HEK293T (cell line): ENCODE results near the gene OS9.
"Not testable (repeated sequence)": the region's sequence is repeated elsewhere in the genome, so short reads cannot be mapped to it uniquely, and the experiment has no call there.

ENCODE experiments used
- CTCF ChIA-PET: fragments of 350-600 bp; formaldehyde crosslinking; extraction: SDS; loops from one replicate; lab custom pipeline; 2021; ENCODE audit warnings: antibody characterized with exemption, inconsistent platforms; lab: Yijun Ruan, JAX
- POLR2A ChIA-PET: fragments of 350-600 bp; formaldehyde crosslinking; extraction: SDS; loops from one replicate; lab custom pipeline; 2020; ENCODE audit warnings: antibody characterized with exemption, inconsistent platforms; lab: Yijun Ruan, JAX
- DNase-seq: peaks from one replicate; pipeline ENCODE4 v3.0.0; 2012; ENCODE audit warnings: mixed read lengths; ENCODE audit errors: extremely low spot score
- ARNT ChIP-seq: fragments of 450-650 bp; IDR thresholded peaks from 2 replicates; pipeline ENCODE4 v1.6.1; 2017; ENCODE audit warnings: mild to moderate bottlenecking
- BHLHE40 ChIP-seq: fragments of 450-650 bp; IDR thresholded peaks from 2 replicates; pipeline ENCODE4 v1.6.1; 2016; ENCODE audit warnings: mild to moderate bottlenecking, moderate library complexity, borderline replicate concordance
- CTBP1 ChIP-seq: fragments of 450-650 bp; IDR thresholded peaks from 2 replicates; pipeline ENCODE4 v1.6.1; 2016; ENCODE audit warnings: borderline replicate concordance
- ELF4 ChIP-seq: fragments of 450-650 bp; IDR thresholded peaks from 2 replicates; pipeline ENCODE4 v1.6.1; 2017; ENCODE audit warnings: antibody characterized with exemption
- FOXA1 ChIP-seq: fragments of 450-650 bp; IDR thresholded peaks from 2 replicates; pipeline ENCODE4 v1.6.1; 2016; ENCODE audit warnings: mild to moderate bottlenecking
- FOXK2 ChIP-seq: fragments of 450-650 bp; IDR thresholded peaks from 2 replicates; pipeline ENCODE4 v1.6.1; 2016; ENCODE audit warnings: mild to moderate bottlenecking
- FOXM1 ChIP-seq: fragments of 450-650 bp; IDR thresholded peaks from 2 replicates; pipeline ENCODE4 v1.6.1; 2017; ENCODE audit warnings: mild to moderate bottlenecking, borderline replicate concordance
- HDGF ChIP-seq: fragments of 450-650 bp; IDR thresholded peaks from 2 replicates; pipeline ENCODE4 v1.6.1; 2017; ENCODE audit warnings: antibody characterized with exemption, borderline replicate concordance
- L3MBTL2 ChIP-seq: fragments of 450-650 bp; conservative IDR thresholded peaks from 2 replicates; pipeline ENCODE4 v1.6.1; 2016; ENCODE audit warnings: mild to moderate bottlenecking
- LEF1 ChIP-seq: fragments of 450-650 bp; IDR thresholded peaks from 2 replicates; pipeline ENCODE4 v1.6.1; 2017; ENCODE audit warnings: mild to moderate bottlenecking, borderline replicate concordance
- NFRKB ChIP-seq: fragments of 450-650 bp; IDR thresholded peaks from 2 replicates; pipeline ENCODE4 v1.6.1; 2016; ENCODE audit warnings: mild to moderate bottlenecking, moderate library complexity
- SP1 ChIP-seq: fragments of 450-650 bp; IDR thresholded peaks from 2 replicates; pipeline ENCODE4 v1.6.1; 2017
- SUZ12 ChIP-seq: fragments of 450-650 bp; IDR thresholded peaks from 2 replicates; pipeline ENCODE4 v1.6.1; 2016; ENCODE audit warnings: mild to moderate bottlenecking
- TARDBP ChIP-seq: fragments of 450-650 bp; IDR thresholded peaks from 2 replicates; pipeline ENCODE4 v1.6.1; 2016
- ZNF384 ChIP-seq: fragments of 450-650 bp; IDR thresholded peaks from 2 replicates; pipeline ENCODE4 v1.6.1; 2016
- TF ChIP-seq, protein P1 (sequence below): fragments of 450-650 bp; IDR thresholded peaks from 2 replicates; pipeline ENCODE4 v1.6.1; 2016

OS9 gene

DNA sequence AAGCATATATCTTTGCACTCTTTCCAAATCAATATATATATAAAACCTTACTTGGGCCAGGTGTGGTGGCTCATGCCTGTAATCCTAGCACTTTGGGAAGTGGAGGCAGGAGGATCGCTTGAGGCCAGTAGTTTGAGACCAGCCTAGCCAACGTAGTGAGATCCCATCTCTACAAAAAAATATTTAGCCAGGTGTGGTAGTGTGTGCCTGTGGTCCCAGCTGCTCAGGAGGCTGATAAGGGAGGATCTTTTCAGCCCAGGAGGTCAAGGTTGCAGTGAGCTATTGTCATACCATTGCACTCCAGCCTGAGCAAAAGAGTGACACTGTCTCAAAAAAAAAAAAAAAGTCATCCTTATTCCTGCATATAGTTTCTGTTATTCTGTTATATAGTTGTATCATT, 14.4 kb downstream of the OS9 start:
- no peak for DNase-seq
- POLR2A ChIA-PET = no interaction called here
- TF ChIP-seq, protein P1, sequence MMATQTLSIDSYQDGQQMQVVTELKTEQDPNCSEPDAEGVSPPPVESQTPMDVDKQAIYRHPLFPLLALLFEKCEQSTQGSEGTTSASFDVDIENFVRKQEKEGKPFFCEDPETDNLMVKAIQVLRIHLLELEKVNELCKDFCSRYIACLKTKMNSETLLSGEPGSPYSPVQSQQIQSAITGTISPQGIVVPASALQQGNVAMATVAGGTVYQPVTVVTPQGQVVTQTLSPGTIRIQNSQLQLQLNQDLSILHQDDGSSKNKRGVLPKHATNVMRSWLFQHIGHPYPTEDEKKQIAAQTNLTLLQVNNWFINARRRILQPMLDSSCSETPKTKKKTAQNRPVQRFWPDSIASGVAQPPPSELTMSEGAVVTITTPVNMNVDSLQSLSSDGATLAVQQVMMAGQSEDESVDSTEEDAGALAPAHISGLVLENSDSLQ = no peak
- TF ChIP-seq HDGF (no peak), ZNF384 (no peak), L3MBTL2 (no peak), ELF4 (no peak)
- CTCF ChIA-PET = no interaction called here

DNA sequence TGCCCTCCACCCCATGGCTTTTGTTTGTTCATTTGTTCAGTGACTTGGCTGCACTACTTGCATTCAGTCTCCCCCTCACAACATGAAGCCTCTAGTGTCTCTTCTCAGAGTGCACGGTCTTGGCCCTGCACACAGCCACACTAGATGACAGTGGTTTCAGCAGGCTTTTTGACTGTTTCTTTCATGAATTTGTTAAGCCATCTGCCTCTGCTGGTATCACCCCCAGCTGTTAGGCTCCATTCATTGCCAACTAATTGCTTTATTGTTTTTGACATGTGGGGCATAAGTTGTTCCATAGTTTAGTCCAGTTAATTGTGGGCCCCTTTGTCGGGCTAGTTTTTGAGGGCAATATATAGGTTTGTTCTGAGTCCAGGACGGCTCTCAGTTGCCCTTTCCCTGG, 18.8 kb downstream of the OS9 start:
- CTCF ChIA-PET = interaction anchor here (0.7 kb wide), 1 partner anchor 129 kb away, joined by 3 read pairs; no protein-coding TSS in a partner anchor
- TF ChIP-seq L3MBTL2 (no peak), SUZ12 (no peak), SP1 (no peak), ARNT (no peak), HDGF (no peak), ELF4 (no peak), FOXA1 (no peak), FOXM1 (no peak)
- TF ChIP-seq, protein P1 = no peak
- POLR2A ChIA-PET = no interaction called here
- DNase-seq = no peak

DNA sequence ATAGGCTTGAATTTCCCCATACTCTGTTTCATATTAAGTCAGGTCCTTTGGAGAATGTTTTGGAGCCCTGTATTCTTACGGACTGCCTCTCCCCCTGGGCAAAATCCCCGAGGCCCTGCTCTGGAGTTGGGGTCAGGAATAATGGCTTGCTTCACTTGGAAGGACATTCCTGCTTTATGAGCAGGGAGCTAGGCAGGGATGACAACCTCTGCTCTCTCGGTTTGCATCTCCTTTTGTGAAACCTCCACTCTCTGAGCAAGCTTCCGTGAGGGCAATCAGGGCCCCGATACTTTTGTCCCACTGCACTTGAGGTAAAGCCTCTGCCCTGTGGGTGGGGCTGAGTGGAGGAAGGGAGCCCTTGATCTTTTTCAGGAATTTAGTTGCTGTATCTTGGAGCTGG, 19.3 kb downstream of the OS9 start:
- no peak for TF ChIP-seq FOXM1
- TF ChIP-seq HDGF = no peak
- TF ChIP-seq SUZ12 = no peak
- no peak for TF ChIP-seq ELF4
- no peak for TF ChIP-seq SP1
- TF ChIP-seq NFRKB = no peak
- TF ChIP-seq CTBP1 = no peak
- no peak for TF ChIP-seq BHLHE40
- no peak for TF ChIP-seq FOXK2
- no peak for TF ChIP-seq L3MBTL2
- TF ChIP-seq ARNT = no peak
- TF ChIP-seq LEF1 = no peak
- TF ChIP-seq TARDBP = no peak
- TF ChIP-seq, protein P1 = no peak
- CTCF ChIA-PET = interaction anchor here (0.7 kb wide), 1 partner anchor 130 kb away, joined by 3 read pairs; no protein-coding TSS in a partner anchor
- POLR2A ChIA-PET = no interaction called here
- no peak for DNase-seq

DNA sequence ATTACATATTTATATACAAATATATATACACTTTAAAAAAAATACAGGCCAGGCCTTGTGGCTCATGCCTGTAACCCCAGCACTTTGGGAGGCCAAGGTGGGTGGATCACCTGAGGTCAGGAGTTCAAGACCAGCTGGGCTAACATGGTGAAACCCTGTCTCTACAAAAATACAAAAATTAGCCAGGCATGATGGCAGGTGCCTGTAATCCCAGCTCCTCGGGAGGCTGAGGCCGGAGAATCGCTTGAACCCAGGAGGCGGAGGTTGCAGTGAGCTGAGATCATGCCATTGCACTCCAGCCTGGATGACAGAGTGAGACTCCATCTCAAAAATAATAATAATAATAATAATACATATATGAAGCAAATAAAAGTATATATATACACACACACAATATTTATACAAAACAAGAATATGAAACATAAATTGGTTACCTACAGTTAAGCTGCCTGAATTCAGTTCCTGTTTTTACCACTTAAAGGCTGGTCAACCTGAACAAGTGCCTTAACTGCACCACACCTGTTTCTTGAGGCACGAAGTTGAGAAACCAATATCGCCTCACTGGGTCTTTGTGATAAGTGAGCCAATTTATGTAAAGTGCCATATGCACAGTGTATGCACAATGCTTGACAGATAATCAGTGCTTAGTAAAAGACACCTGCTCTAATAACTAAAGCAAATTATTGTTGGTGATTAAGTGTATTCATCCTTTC, 21.3 kb downstream of the OS9 start:
- CTCF ChIA-PET = interaction anchor here (1.6 kb wide), 1 partner anchor 11 kb away, joined by 4 read pairs; no protein-coding TSS in a partner anchor
- POLR2A ChIA-PET, DNase-seq: not testable (repeated sequence)

DNA sequence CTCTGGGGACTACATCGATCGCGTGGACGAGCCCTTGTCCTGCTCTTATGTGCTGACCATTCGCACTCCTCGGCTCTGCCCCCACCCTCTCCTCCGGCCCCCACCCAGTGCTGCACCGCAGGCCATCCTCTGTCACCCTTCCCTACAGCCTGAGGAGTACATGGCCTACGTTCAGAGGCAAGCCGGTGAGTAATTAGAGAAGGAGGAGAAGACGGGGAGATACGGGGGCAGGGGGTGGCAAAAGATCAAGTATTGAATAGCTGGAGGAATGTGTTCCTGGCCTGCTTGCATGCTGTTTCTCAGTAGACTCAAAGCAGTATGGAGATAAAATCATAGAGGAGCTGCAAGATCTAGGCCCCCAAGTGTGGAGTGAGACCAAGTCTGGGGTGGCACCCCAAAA, 21.9 kb downstream of the OS9 start:
- ChIA-PET CTCF (interaction anchor here (1.6 kb wide), 1 partner anchor 11 kb away, joined by 4 read pairs; no protein-coding TSS in a partner anchor), POLR2A (no interaction called here)
- no peak for DNase-seq
- TF ChIP-seq LEF1 (no peak), ELF4 (no peak), CTBP1 (no peak), NFRKB (no peak), SUZ12 (no peak), L3MBTL2 (no peak), FOXK2 (no peak), FOXA1 (no peak), BHLHE40 (no peak), ZNF384 (no peak), FOXM1 (no peak), TARDBP (no peak), HDGF (no peak)
- TF ChIP-seq, protein P1 = no peak

DNA sequence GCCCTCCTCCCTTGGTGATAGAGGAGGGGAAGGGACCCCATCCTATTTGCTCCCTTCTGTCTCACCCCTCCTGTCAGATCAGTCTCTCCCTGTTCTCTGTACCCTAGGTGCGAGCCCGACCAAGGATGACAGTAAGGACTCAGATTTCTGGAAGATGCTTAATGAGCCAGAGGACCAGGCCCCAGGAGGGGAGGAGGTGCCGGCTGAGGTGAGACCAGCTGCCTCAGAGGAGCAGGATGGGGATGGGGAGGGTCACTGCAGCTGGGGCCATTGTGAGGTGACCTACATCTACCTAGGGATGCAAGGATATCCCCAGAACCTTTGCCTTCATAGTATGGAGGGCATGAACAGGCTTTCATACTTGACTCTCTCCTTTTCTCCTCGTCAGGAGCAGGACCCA, 22.4 kb downstream of the OS9 start:
- ChIA-PET CTCF (interaction anchor here (1.6 kb wide), 1 partner anchor 10 kb away, joined by 4 read pairs; no protein-coding TSS in a partner anchor), POLR2A (no interaction called here)
- TF ChIP-seq L3MBTL2 (no peak), CTBP1 (no peak), FOXM1 (no peak), BHLHE40 (no peak), SUZ12 (no peak), NFRKB (no peak), HDGF (no peak)
- TF ChIP-seq, protein P1 = no peak
- DNase-seq = no peak
